Central memory CD8-positive, alpha-beta T cell (primary cell): ENCODE results near the gene PACSIN1.

Experiments used
- ATAC-seq: fragments of 150-1000 bp; cut with Tn5 transposase; replicated peaks from 2 replicates; pipeline ENCODE4 v1.10.0; 2022; ENCODE audit warnings: mild to moderate bottlenecking, moderate FRiP score, moderate number of reproducible peaks; ENCODE audit not compliant: poor library complexity, severe bottlenecking; ENCODE audit errors: extremely low read depth
- DNase-seq, 2 donors: peaks; one replicate each; pipeline ENCODE4 v3.0.0; 2021; ENCODE audit warnings: low spot score in 2 of 2
- H3K27ac Mint-ChIP-seq: one replicate; pipeline ENCODE4 v1.8.0; 2022; ENCODE audit warnings: low read depth, mild to moderate bottlenecking, moderate library complexity, mixed read lengths
- H3K27me3 Mint-ChIP-seq: one replicate; pipeline ENCODE4 v1.8.0; 2022; ENCODE audit warnings: mixed read lengths
- H3K36me3 Mint-ChIP-seq: one replicate; pipeline ENCODE4 v1.8.0; 2022; ENCODE audit warnings: mild to moderate bottlenecking, moderate library complexity, mixed read lengths; ENCODE audit not compliant: insufficient read depth
- H3K4me1 Mint-ChIP-seq: one replicate; pipeline ENCODE4 v1.8.0; 2022; ENCODE audit warnings: mixed read lengths
- H3K4me3 Mint-ChIP-seq: one replicate; pipeline ENCODE4 v1.8.0; 2022; ENCODE audit warnings: mild to moderate bottlenecking, moderate library complexity, mixed read lengths
- H3K9me3 Mint-ChIP-seq: one replicate; pipeline ENCODE4 v1.8.0; 2022; ENCODE audit warnings: mixed read lengths

PACSIN1 gene

GRCh38 chr6:34540841-34541240 lies 75.0 kb downstream of the PACSIN1 start:
- H3K4me3 Mint-ChIP-seq, result no peak overlapping the region
- no peaks in the 10 kb centered on the region for H3K9me3 Mint-ChIP-seq
- DNase-seq, result no peak
- no peak for ATAC-seq
- H3K27ac Mint-ChIP-seq, result no peak overlapping the region
- no peaks in the 10 kb centered on the region for H3K27me3 Mint-ChIP-seq
- no peaks in the 10 kb centered on the region for H3K36me3 Mint-ChIP-seq
- no peaks in the 10 kb centered on the region for H3K4me1 Mint-ChIP-seq

- DNase-seq, result no peak
- Mint-ChIP-seq H3K4me3 (no peak overlapping the region), H3K4me1 (no peaks in the 10 kb centered on the region), H3K27me3 (no peaks in the 10 kb centered on the region), H3K9me3 (no peaks in the 10 kb centered on the region), H3K27ac (no peak overlapping the region), H3K36me3 (no peaks in the 10 kb centered on the region)
- ATAC-seq, result no peak
These were observed 77.5 kb downstream of the PACSIN1 start for GRCh38 chr6:34543421-34543820.

GRCh38 chr6:34544052-34544604 lies 78.3 kb downstream of the PACSIN1 start:
- no peak for DNase-seq
- H3K36me3 Mint-ChIP-seq, result no peaks in the 10 kb centered on the region
- no peaks in the 10 kb centered on the region for H3K4me1 Mint-ChIP-seq
- no peaks in the 10 kb centered on the region for H3K27me3 Mint-ChIP-seq
- no peak overlapping the region for H3K27ac Mint-ChIP-seq
- no peaks in the 10 kb centered on the region for H3K9me3 Mint-ChIP-seq
- no peak for ATAC-seq
- no peak overlapping the region for H3K4me3 Mint-ChIP-seq

GRCh38 chr6:34544776-34545471 lies 79.0 kb downstream of the PACSIN1 start:
- Mint-ChIP-seq H3K36me3 (no peaks in the 10 kb centered on the region), H3K9me3 (no peaks in the 10 kb centered on the region), H3K4me3 (no peak overlapping the region), H3K4me1 (no peaks in the 10 kb centered on the region), H3K27ac (no peak overlapping the region), H3K27me3 (no peaks in the 10 kb centered on the region)
- ATAC-seq, result no peak
- no peak for DNase-seq

GRCh38 chr6:34546551-34547321 lies 80.9 kb downstream of the PACSIN1 start:
- DNase-seq, result no peak
- ATAC-seq, result no peak
- peaks cover 10% of the 10 kb centered on the region for H3K27me3 Mint-ChIP-seq
- no peaks in the 10 kb centered on the region for H3K4me1 Mint-ChIP-seq
- H3K4me3 Mint-ChIP-seq, result no peak overlapping the region
- no peak overlapping the region for H3K27ac Mint-ChIP-seq
- peaks cover 2% of the 10 kb centered on the region for H3K36me3 Mint-ChIP-seq
- no peaks in the 10 kb centered on the region for H3K9me3 Mint-ChIP-seq

GRCh38 chr6:34547701-34548644 lies 82.1 kb downstream of the PACSIN1 start:
- ATAC-seq (no peak), DNase-seq (no peak)
- H3K27me3 Mint-ChIP-seq, result peaks cover 20% of the 10 kb centered on the region
- H3K9me3 Mint-ChIP-seq, result no peaks in the 10 kb centered on the region
- H3K4me1 Mint-ChIP-seq, result no peaks in the 10 kb centered on the region
- no peak overlapping the region for H3K27ac Mint-ChIP-seq
- peaks cover 2% of the 10 kb centered on the region for H3K36me3 Mint-ChIP-seq
- H3K4me3 Mint-ChIP-seq, result no peak overlapping the region

- no peaks in the 10 kb centered on the region for H3K4me1 Mint-ChIP-seq
- H3K9me3 Mint-ChIP-seq, result no peaks in the 10 kb centered on the region
- H3K36me3 Mint-ChIP-seq, result peaks cover 2% of the 10 kb centered on the region
- no peak for DNase-seq
- no peak overlapping the region for H3K27ac Mint-ChIP-seq
- H3K27me3 Mint-ChIP-seq, result peaks cover 20% of the 10 kb centered on the region
- no peak for ATAC-seq
- no peak overlapping the region for H3K4me3 Mint-ChIP-seq
These were observed 83.3 kb downstream of the PACSIN1 start for GRCh38 chr6:34549026-34549803.

- H3K27ac Mint-ChIP-seq, result no peak overlapping the region
- H3K4me3 Mint-ChIP-seq, result no peak overlapping the region
- peaks cover 3% of the 10 kb centered on the region for H3K4me1 Mint-ChIP-seq
These were observed 83.9 kb downstream of the PACSIN1 start for GRCh38 chr6:34549804-34550202.

GRCh38 chr6:34551720-34552119 lies 85.8 kb downstream of the PACSIN1 start:
- no peak overlapping the region for H3K4me3 Mint-ChIP-seq
- H3K27ac Mint-ChIP-seq, result no peak overlapping the region
- peaks cover 4% of the 10 kb centered on the region for H3K36me3 Mint-ChIP-seq
- H3K9me3 Mint-ChIP-seq, result no peaks in the 10 kb centered on the region
- H3K27me3 Mint-ChIP-seq, result peaks cover 20% of the 10 kb centered on the region
- peaks cover 8% of the 10 kb centered on the region for H3K4me1 Mint-ChIP-seq
- ATAC-seq (no peak), DNase-seq (no peak)

More at GRCh38 chr6:34549804-34550202, 83.9 kb downstream of the PACSIN1 start:
- Mint-ChIP-seq H3K27me3 (peaks cover 20% of the 10 kb centered on the region), H3K9me3 (no peaks in the 10 kb centered on the region), H3K36me3 (peaks cover 2% of the 10 kb centered on the region)
- DNase-seq (no peak), ATAC-seq (no peak)

GRCh38 chr6:34552620-34553019 lies 86.7 kb downstream of the PACSIN1 start:
- no peak for ATAC-seq
- Mint-ChIP-seq H3K27me3 (peaks cover 20% of the 10 kb centered on the region), H3K36me3 (peaks cover 4% of the 10 kb centered on the region), H3K27ac (no peak overlapping the region), H3K4me1 (peaks cover 8% of the 10 kb centered on the region), H3K4me3 (no peak overlapping the region), H3K9me3 (no peaks in the 10 kb centered on the region)
- DNase-seq, result no peak

GRCh38 chr6:34553146-34553545 lies 87.3 kb downstream of the PACSIN1 start:
- no peak for DNase-seq

More at GRCh38 chr6:34553146-34553545, 87.3 kb downstream of the PACSIN1 start:
- H3K36me3 Mint-ChIP-seq, result peaks cover 4% of the 10 kb centered on the region
- no peak overlapping the region for H3K4me3 Mint-ChIP-seq
- H3K27ac Mint-ChIP-seq, result no peak overlapping the region
- H3K9me3 Mint-ChIP-seq, result no peaks in the 10 kb centered on the region
- H3K4me1 Mint-ChIP-seq, result peaks cover 8% of the 10 kb centered on the region
- H3K27me3 Mint-ChIP-seq, result peaks cover 20% of the 10 kb centered on the region
- no peak for ATAC-seq
